Right lobe of liver (tissue), 6 donors: ENCODE results near the gene ELOB. TPM values are rescaled to one million over a fixed set of nuclear protein-coding genes. Genes with fewer than 3 reads are reported as not detected.

Source experiments
- ATAC-seq, 4 donors: fragments of 200-7000 bp; cut with Tn5 transposase; one replicate each; pipeline ENCODE4 v1.9.1; 2020; ENCODE audit warnings: mild to moderate bottlenecking in 4 of 4, moderate library complexity in 4 of 4
- DNase-seq, 3 donors: peaks; one replicate each; pipeline ENCODE4 v3.0.0-alpha.2; 2020
- H3K27ac ChIP-seq, 3 donors: fragments of 200-600 bp; one replicate each; pipeline ENCODE4 v1.8.0; 2022
- H3K27me3 ChIP-seq, 2 donors: fragments of 200-600 bp; one replicate each; pipeline ENCODE4 v1.8.0; 2022
- H3K36me3 ChIP-seq, 4 donors: fragments of 200-600 bp; sonication (generic) in 1 of 4; one replicate each; pipeline versions ENCODE4 v1.5.1 to v1.8.0; 2017 to 2022; ENCODE audit warnings: control low read depth in 1 of 4
- H3K4me1 ChIP-seq, 4 donors: fragments of 200-600 bp; sonication (generic) in 1 of 4; one replicate each; pipeline versions ENCODE4 v1.5.1 to v1.8.0; 2017 to 2022; ENCODE audit warnings: control low read depth in 1 of 4
- H3K4me3 ChIP-seq, 3 donors: fragments of 200-600 bp; one replicate each; pipeline ENCODE4 v1.8.0; 2022
- H3K9me3 ChIP-seq, 4 donors: fragments of 200-600 bp; sonication (generic) in 1 of 4; one replicate each; pipeline versions ENCODE4 v1.5.1 to v1.8.0; 2017 to 2022; ENCODE audit warnings: control low read depth in 1 of 4
- CTCF ChIP-seq, 4 donors: fragments of 200-600 bp in 3 of 4; fragments of 450-650 bp in 1 of 4; IDR thresholded peaks; one replicate each; pipeline versions ENCODE4 v1.5.1 to v1.8.0; 2016 to 2022; ENCODE audit warnings: antibody characterized with exemption in 4 of 4, mild to moderate bottlenecking in 2 of 4
- POLR2A ChIP-seq: fragments of 450-650 bp; IDR thresholded peaks from one replicate; pipeline ENCODE4 v1.6.1; 2017; ENCODE audit warnings: antibody characterized with exemption, mild to moderate bottlenecking
- WGBS: methylation state at CpG from one replicate; pipeline ENCODE4 v1.1.6; 2018; ENCODE audit warnings: low coverage, low lambda C conversion rate; ENCODE audit not compliant: insufficient coverage; ENCODE audit errors: missing lambda C conversion rate; 5-methylcytosine and 5-hydroxymethylcytosine counted together
- intact Hi-C, 2 donors: fragments of 100-400 bp; cut with DNase I; formaldehyde crosslinking; loops; one replicate each; pipeline versions ENCODE4 v1.11.2 to v1.14.1; 2022
- total RNA-seq, 6 experiments: library from RNA; depleted of rRNA in 2 of 6; stranded (reverse); fragments of >200 nt in 2 of 6; fragmentation: NEBNext Ultra II Directional in 3 of 6; extraction: Animal tissue kit (Norgen Biotek cat#: 25700) in 3 of 6; gene quantifications; one replicate each; pipeline versions ENCODE4 v1.1.0 to v1.2.4, GENCODE V29; 2016 to 2023
- donor health status: DM: no; HTN: yes; CAD: no.
- donor health status: DM: no; HTN: no; CAD: no.
- donor health status: DM: no; HTN: no; CAD: no.
- donor health status: DM: no; HTN: yes; CAD: no.
- donor health status: DM: no; HTN: yes; CAD: no.

ELOB gene
- total RNA-seq, 6 experiments from 2014 or later: 97.5 to 521 (median 122) TPM

GRCh38 chr16:2743007-2743810 lies 33.9 kb downstream of the ELOB start:
- H3K36me3 ChIP-seq: no peaks in the 10 kb centered on the region
- DNase-seq: peak in 1 of 3 donors; percentile 38
- TF ChIP-seq POLR2A: no peak
- TF ChIP-seq CTCF (IDR thresholded peaks at IDR 0.05): no peak
- no peaks in the 10 kb centered on the region for H3K9me3 ChIP-seq
- H3K27ac ChIP-seq: no peak overlapping the region
- no peak for ATAC-seq
- intact Hi-C loops: no loop called here
- no peak overlapping the region for H3K4me3 ChIP-seq
- no peaks in the 10 kb centered on the region for H3K4me1 ChIP-seq
- WGBS: 45% methylated on average over 2 of the region's 19 CpGs
- no peaks in the 10 kb centered on the region for H3K27me3 ChIP-seq

- ATAC-seq (peak in 1 of 4 donors; percentile 4), DNase-seq (peak in 1 of 3 donors; percentile 35)
- H3K9me3 ChIP-seq: no peaks in the 10 kb centered on the region
- H3K36me3 ChIP-seq: no peaks in the 10 kb centered on the region
- TF ChIP-seq CTCF (IDR thresholded peaks at IDR 0.05): no peak
- no peak for TF ChIP-seq POLR2A
- no peaks in the 10 kb centered on the region for H3K4me1 ChIP-seq
- intact Hi-C loops: no loop called here
- no CpG with 5 or more reads among the region's 12 CpGs for WGBS
- no peak overlapping the region for H3K27ac ChIP-seq
- H3K27me3 ChIP-seq: no peaks in the 10 kb centered on the region
- H3K4me3 ChIP-seq: no peak overlapping the region
Observed at GRCh38 chr16:2742323-2743006, 34.6 kb downstream of the ELOB start.

- TF ChIP-seq CTCF (IDR thresholded peaks at IDR 0.05) (no peak), POLR2A (no peak)
- H3K4me1 ChIP-seq: no peaks in the 10 kb centered on the region
- H3K36me3 ChIP-seq: no peaks in the 10 kb centered on the region
- DNase-seq (peak in 1 of 3 donors; percentile 31), ATAC-seq (no peak)
- intact Hi-C loops: no loop called here
- H3K27ac ChIP-seq: no peak overlapping the region
- H3K9me3 ChIP-seq: no peaks in the 10 kb centered on the region
- no peak overlapping the region for H3K4me3 ChIP-seq
- no CpG with 5 or more reads among the region's 4 CpGs for WGBS
- no peaks in the 10 kb centered on the region for H3K27me3 ChIP-seq
Observed at GRCh38 chr16:2741168-2741567, 35.9 kb downstream of the ELOB start.

- intact Hi-C loops: no loop called here
- no CpG with 5 or more reads among the region's 6 CpGs for whole genome bisulfite sequencing
- ATAC-seq: no peak
Observed at GRCh38 chr16:2740476-2740875, 36.6 kb downstream of the ELOB start.

More at GRCh38 chr16:2740476-2740875, 36.6 kb downstream of the ELOB start:
- TF ChIP-seq CTCF (IDR thresholded peaks at IDR 0.05) (no peak), POLR2A (no peak)
- DNase-seq: peak in 1 of 3 donors; percentile 35
- Histone ChIP-seq H3K4me1 (no peaks in the 10 kb centered on the region), H3K9me3 (no peaks in the 10 kb centered on the region), H3K36me3 (no peaks in the 10 kb centered on the region), H3K27ac (no peak overlapping the region), H3K27me3 (no peaks in the 10 kb centered on the region), H3K4me3 (no peak overlapping the region)
